HG02981 (cell line): ENCODE data around the gene USF3.

Experiments used
- ATAC-seq: cut with Tn5 transposase; IDR thresholded peaks from one replicate; pipeline ENCODE4 v1.9.1; 2021; ENCODE audit warnings: mild to moderate bottlenecking, moderate library complexity; ENCODE audit not compliant: unreplicated experiment

The USF3 gene

GRCh38 chr3:113697500-113698090 is 1.2 kb upstream of the USF3 start:
- ATAC-seq = no peak

- peak; percentile 91 for ATAC-seq
Observed at GRCh38 chr3:113696658-113697499, 437 bp upstream of the USF3 start.

- ATAC-seq = no peak
Observed at GRCh38 chr3:113695431-113695785, 1.0 kb downstream of the USF3 start.

- no peak for ATAC-seq
Observed at GRCh38 chr3:113690482-113690881, 6.0 kb downstream of the USF3 start.

- ATAC-seq = no peak
Observed at GRCh38 chr3:113685956-113686721, 10.3 kb downstream of the USF3 start.

GRCh38 chr3:113685124-113685523 is 11.3 kb downstream of the USF3 start:
- ATAC-seq = no peak

- no peak for ATAC-seq
Observed at GRCh38 chr3:113684271-113684819, 12.1 kb downstream of the USF3 start.

- no peak for ATAC-seq
Observed at GRCh38 chr3:113678773-113679172, 17.7 kb downstream of the USF3 start.

- no peak for ATAC-seq
Observed at GRCh38 chr3:113677737-113678136, 18.7 kb downstream of the USF3 start.

GRCh38 chr3:113676261-113676660 is 20.2 kb downstream of the USF3 start:
- ATAC-seq = no peak

- no peak for ATAC-seq
Observed at GRCh38 chr3:113673593-113673992, 22.8 kb downstream of the USF3 start.

- ATAC-seq = no peak
Observed at GRCh38 chr3:113668015-113668414, 28.4 kb downstream of the USF3 start.

GRCh38 chr3:113664523-113665094 is 31.8 kb downstream of the USF3 start:
- ATAC-seq = no peak

GRCh38 chr3:113663761-113664160 is 32.7 kb downstream of the USF3 start:
- no peak for ATAC-seq

- no peak for ATAC-seq
Observed at GRCh38 chr3:113663324-113663750, 33.1 kb downstream of the USF3 start.

GRCh38 chr3:113662824-113663223 is 33.6 kb downstream of the USF3 start:
- ATAC-seq = no peak

GRCh38 chr3:113660896-113661295 is 35.5 kb downstream of the USF3 start:
- no peak for ATAC-seq

GRCh38 chr3:113660458-113660857 is 36.0 kb downstream of the USF3 start:
- no peak for ATAC-seq

GRCh38 chr3:113659996-113660395 is 36.4 kb downstream of the USF3 start:
- no peak for ATAC-seq

GRCh38 chr3:113659101-113659541 is 37.3 kb downstream of the USF3 start:
- ATAC-seq = no peak

- no peak for ATAC-seq
Observed at GRCh38 chr3:113658107-113658506, 38.3 kb downstream of the USF3 start.
